Stimulated activated CD4-positive, alpha-beta T cell treated with anti-CD3 and anti-CD28 coated beads, Interleukin-12 subunit alpha, Interleukin-12 subunit beta, amount 100 ng/mL, for 24 hours (primary cell): ENCODE results near the gene MAP7D2.

ENCODE experiments used
- DNase-seq, 2 experiments: peaks; one replicate each; pipeline ENCODE4 v3.0.0-alpha.2; 2020; ENCODE audit warnings: low read depth in 2 of 2

MAP7D2 gene

GRCh38 chrX:20112022-20112774 is 4.5 kb downstream of the MAP7D2 start:
- DNase-seq, result no peak

- no peak for DNase-seq
Observed at GRCh38 chrX:20111271-20111670, 5.4 kb downstream of the MAP7D2 start.

GRCh38 chrX:20101934-20102581 is 14.6 kb downstream of the MAP7D2 start:
- DNase-seq, result no peak

- no peak for DNase-seq
Observed at GRCh38 chrX:20091499-20091898, 25.2 kb downstream of the MAP7D2 start.

GRCh38 chrX:20089845-20090244 is 26.9 kb downstream of the MAP7D2 start:
- no peak for DNase-seq

GRCh38 chrX:20080277-20080676 is 36.4 kb downstream of the MAP7D2 start:
- no peak for DNase-seq

GRCh38 chrX:20071511-20072079 is 45.1 kb downstream of the MAP7D2 start:
- DNase-seq, result no peak

- DNase-seq, result no peak
Observed at GRCh38 chrX:20067709-20068561, 48.8 kb downstream of the MAP7D2 start.

GRCh38 chrX:20066968-20067708 is 49.6 kb downstream of the MAP7D2 start:
- DNase-seq, result no peak

- DNase-seq, result no peak
Observed at GRCh38 chrX:20063716-20064351, 52.9 kb downstream of the MAP7D2 start.

- DNase-seq, result no peak
Observed at GRCh38 chrX:20063153-20063552, 53.6 kb downstream of the MAP7D2 start.

GRCh38 chrX:20061855-20062254 is 54.9 kb downstream of the MAP7D2 start:
- no peak for DNase-seq

- no peak for DNase-seq
Observed at GRCh38 chrX:20060961-20061748, 55.6 kb downstream of the MAP7D2 start.

GRCh38 chrX:20059467-20060128 is 57.1 kb downstream of the MAP7D2 start:
- no peak for DNase-seq

- DNase-seq, result no peak
Observed at GRCh38 chrX:20057479-20057878, 59.2 kb downstream of the MAP7D2 start.

GRCh38 chrX:20056704-20057103 is 60.0 kb downstream of the MAP7D2 start:
- DNase-seq, result no peak

GRCh38 chrX:20053537-20053936 is 63.2 kb downstream of the MAP7D2 start:
- no peak for DNase-seq

- no peak for DNase-seq
Observed at GRCh38 chrX:20046864-20047263, 69.8 kb downstream of the MAP7D2 start.

- no peak for DNase-seq
Observed at GRCh38 chrX:20046223-20046622, 70.5 kb downstream of the MAP7D2 start.

GRCh38 chrX:20042221-20042620 is 74.5 kb downstream of the MAP7D2 start:
- DNase-seq, result no peak
